Colonic mucosa (tissue), 4 donors: ENCODE results near the gene USH1G. TPM values are rescaled to one million over a fixed set of nuclear protein-coding genes. Genes with fewer than 3 reads are reported as not detected.

Source experiments
- DNase-seq: peaks from one replicate; pipeline ENCODE4 v3.0.0-alpha.2; 2020
- H3K27ac ChIP-seq: fragments of 200-600 bp; one replicate; pipeline ENCODE4 v1.8.0; 2021
- H3K27me3 ChIP-seq: fragments of 200-600 bp; one replicate; pipeline ENCODE4 v1.8.0; 2021
- H3K36me3 ChIP-seq: fragments of 200-600 bp; one replicate; pipeline ENCODE4 v1.8.0; 2021
- H3K4me1 ChIP-seq: fragments of 200-600 bp; one replicate; pipeline ENCODE4 v1.8.0; 2021; ENCODE audit warnings: mild to moderate bottlenecking
- H3K4me3 ChIP-seq: fragments of 200-600 bp; one replicate; pipeline ENCODE4 v1.8.0; 2021
- H3K9ac ChIP-seq, 2 donors: one replicate each; pipeline ENCODE4 v1.7.0; 2013; ENCODE audit warnings: control low read depth in 2 of 2, low read depth in 2 of 2, low read length in 2 of 2
- H3K9me3 ChIP-seq: fragments of 200-600 bp; one replicate; pipeline ENCODE4 v1.8.0; 2021
- intact Hi-C: fragments of 100-400 bp; cut with DNase I; formaldehyde crosslinking; loops from one replicate; pipeline ENCODE4 v1.14.1; 2022
- total RNA-seq, 2 donors: library from RNA; stranded (reverse); fragmentation: NEBNext Ultra II Directional in 1 of 2; extraction: Animal tissue kit (Norgen Biotek cat#: 25700) in 1 of 2; gene quantifications; one replicate each; pipeline ENCODE4 v1.2.1, GENCODE V29; 2021
- TF ChIP-seq, protein P1 (sequence below): fragments of 200-600 bp; IDR thresholded peaks from one replicate; pipeline ENCODE4 v1.8.0; 2022; ENCODE audit warnings: antibody characterized with exemption, mild to moderate bottlenecking
- donor health status: healthy.
- donor health status: DM: no; HTN: no; CAD: no.
- donor health status: DM: no; HTN: no; CAD: no.

USH1G gene
- total RNA-seq, 2 donors from 2014 or later: 0.05 TPM; not detected in 1

DNA sequence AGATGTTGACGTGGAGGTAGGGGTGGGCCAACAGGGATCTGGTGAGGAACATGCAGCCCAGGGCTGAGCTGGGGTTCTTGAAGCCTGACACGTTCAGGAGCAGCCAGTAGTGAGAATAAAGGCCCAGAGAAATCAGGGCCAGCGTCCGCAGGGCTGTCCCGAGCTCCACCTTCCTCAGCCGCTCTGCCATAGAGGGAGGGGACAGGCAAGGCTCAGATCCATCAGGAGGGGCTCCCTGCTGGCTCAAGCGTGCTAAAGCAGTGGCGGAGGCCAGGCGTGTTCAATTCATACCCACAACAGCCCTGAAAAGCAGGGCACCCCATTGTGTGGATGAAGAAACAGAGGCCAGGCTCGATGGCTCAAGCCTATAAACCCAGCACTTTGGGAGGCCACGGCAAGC is 42.0 kb downstream of the USH1G start:
- no peak overlapping the region for H3K27ac ChIP-seq
- H3K36me3 ChIP-seq: no peaks in the 10 kb centered on the region
- TF ChIP-seq, protein P1, sequence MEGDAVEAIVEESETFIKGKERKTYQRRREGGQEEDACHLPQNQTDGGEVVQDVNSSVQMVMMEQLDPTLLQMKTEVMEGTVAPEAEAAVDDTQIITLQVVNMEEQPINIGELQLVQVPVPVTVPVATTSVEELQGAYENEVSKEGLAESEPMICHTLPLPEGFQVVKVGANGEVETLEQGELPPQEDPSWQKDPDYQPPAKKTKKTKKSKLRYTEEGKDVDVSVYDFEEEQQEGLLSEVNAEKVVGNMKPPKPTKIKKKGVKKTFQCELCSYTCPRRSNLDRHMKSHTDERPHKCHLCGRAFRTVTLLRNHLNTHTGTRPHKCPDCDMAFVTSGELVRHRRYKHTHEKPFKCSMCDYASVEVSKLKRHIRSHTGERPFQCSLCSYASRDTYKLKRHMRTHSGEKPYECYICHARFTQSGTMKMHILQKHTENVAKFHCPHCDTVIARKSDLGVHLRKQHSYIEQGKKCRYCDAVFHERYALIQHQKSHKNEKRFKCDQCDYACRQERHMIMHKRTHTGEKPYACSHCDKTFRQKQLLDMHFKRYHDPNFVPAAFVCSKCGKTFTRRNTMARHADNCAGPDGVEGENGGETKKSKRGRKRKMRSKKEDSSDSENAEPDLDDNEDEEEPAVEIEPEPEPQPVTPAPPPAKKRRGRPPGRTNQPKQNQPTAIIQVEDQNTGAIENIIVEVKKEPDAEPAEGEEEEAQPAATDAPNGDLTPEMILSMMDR: no peak
- no peaks in the 10 kb centered on the region for H3K9me3 ChIP-seq
- no peak overlapping the region for H3K4me3 ChIP-seq
- intact Hi-C loops: no loop called here
- H3K27me3 ChIP-seq: no peaks in the 10 kb centered on the region
- DNase-seq: no peak
- H3K4me1 ChIP-seq: no peaks in the 10 kb centered on the region
- no peak overlapping the region for H3K9ac ChIP-seq

GRCh38 chr17:74879308-74879707 is 43.7 kb downstream of the USH1G start:
- Histone ChIP-seq H3K9ac (no peak overlapping the region), H3K9me3 (no peaks in the 10 kb centered on the region), H3K36me3 (no peaks in the 10 kb centered on the region), H3K4me3 (no peak overlapping the region), H3K4me1 (no peaks in the 10 kb centered on the region), H3K27me3 (no peaks in the 10 kb centered on the region), H3K27ac (no peak overlapping the region)
- TF ChIP-seq, protein P1: no peak
- DNase-seq: no peak
- intact Hi-C loops: no loop called here

DNA sequence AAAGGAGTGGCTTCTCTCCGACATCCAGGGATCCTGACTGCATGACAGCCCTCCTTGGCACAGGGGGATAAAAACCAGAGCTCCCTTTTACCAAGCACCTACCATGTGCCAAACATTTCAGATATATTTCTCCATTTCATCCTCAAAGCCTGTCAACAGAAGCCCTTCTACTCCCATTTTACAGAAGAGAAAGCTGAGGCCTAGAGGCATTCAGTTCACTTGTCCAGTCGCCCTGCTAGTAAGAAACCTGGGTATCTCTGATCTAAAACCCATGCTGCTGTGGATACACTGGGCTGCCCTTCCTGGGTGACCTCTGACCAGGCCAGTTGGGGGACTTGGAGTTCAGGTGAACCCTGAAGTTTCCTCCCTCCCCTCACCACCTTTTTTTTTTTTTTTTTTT is 44.4 kb downstream of the USH1G start:
- no peaks in the 10 kb centered on the region for H3K9me3 ChIP-seq
- TF ChIP-seq, protein P1: no peak
- intact Hi-C loops: no loop called here

DNA sequence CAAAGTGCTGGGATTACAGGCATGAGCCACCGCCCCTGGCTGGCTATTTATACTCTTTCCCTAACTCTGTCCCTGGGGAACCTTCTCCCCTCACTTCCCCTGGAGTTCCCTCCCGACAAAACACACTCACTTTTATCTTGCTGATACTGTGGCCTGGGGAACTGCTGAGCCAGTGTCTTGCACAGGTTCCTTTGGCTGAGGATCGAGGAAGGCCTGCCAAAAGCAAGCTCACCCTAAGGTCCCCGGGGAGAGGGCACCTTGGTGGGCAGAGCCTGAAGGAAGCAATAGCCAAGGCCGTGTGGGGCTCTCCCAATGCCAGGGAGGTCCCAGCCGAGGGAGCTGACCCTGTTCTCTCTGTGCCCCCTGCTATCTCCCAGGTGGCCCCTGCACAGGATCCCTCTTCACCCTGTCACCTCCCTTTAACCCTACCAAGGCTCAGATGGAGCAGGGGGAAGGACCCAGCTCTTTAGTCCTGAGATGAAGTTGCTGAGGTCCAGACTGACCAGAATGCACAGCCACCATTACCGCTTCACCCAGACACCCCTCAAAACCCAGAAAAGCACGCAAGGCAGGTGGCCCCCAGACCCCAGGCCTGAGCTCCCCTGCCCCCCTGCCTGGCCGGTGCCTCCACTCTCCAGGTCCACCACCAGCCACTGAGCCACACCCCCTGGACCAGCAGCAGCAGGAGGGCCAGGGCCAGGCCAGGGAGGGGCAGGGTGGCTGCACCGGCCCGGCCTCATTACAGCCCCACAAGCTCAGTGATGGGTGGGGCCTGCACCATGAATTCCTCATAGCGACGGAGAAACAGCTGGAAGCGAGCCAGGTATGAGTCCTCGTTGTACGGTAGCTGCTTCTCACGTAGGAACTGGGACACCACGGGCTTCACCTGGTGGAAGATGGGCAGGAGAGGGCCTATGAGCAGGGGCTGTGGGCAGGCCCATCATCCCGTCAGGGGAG is 45.2 kb downstream of the USH1G start:
- H3K9me3 ChIP-seq: no peaks in the 10 kb centered on the region
- H3K9ac ChIP-seq: no peak overlapping the region
- no peak overlapping the region for H3K4me3 ChIP-seq
- no peaks in the 10 kb centered on the region for H3K36me3 ChIP-seq
- intact Hi-C loops: no loop called here
- TF ChIP-seq, protein P1: no peak
- DNase-seq: peak; percentile 85
- H3K27ac ChIP-seq: no peak overlapping the region
- H3K27me3 ChIP-seq: no peaks in the 10 kb centered on the region
- H3K4me1 ChIP-seq: no peaks in the 10 kb centered on the region

More for the DNA sequence above, 44.4 kb downstream of the USH1G start:
- no peak overlapping the region for H3K27ac ChIP-seq
- H3K9ac ChIP-seq: no peak overlapping the region
- H3K4me1 ChIP-seq: no peaks in the 10 kb centered on the region
- H3K27me3 ChIP-seq: no peaks in the 10 kb centered on the region
- no peaks in the 10 kb centered on the region for H3K36me3 ChIP-seq
- DNase-seq: no peak
- no peak overlapping the region for H3K4me3 ChIP-seq

DNA sequence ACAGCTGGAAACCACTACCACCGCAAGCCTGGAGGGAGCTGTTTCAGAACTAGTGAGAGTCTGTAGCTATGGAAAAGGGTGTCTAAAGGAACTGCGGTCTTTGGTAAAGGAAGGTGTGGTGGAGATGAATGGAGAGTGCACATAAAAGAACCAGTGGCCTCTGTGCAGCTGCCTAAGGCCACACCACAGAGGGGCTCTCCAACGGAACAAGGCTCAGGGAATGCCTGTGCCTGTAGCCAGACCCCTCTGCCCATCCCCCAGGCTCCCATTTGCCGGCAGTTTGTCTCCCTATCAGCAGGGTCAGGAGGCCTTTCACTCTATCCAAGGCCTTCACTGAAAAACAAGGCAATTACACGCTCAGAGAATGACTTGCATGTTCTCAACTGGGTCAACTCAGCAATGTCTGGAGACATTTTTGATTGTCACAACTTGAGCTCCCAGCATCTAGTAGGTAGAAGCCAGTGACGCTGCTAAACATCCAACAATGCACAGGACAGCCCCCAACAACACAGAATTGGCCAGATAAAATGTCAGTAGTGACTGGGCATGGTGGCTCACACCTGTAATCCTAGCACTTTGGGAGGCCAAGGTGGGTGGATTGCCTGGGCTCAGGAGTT is 47.0 kb downstream of the USH1G start:
- intact Hi-C loops: no loop called here
- Histone ChIP-seq H3K36me3 (no peaks in the 10 kb centered on the region), H3K27me3 (no peaks in the 10 kb centered on the region), H3K9ac (no peak overlapping the region), H3K9me3 (no peaks in the 10 kb centered on the region), H3K27ac (no peak overlapping the region), H3K4me3 (no peak overlapping the region), H3K4me1 (peaks cover 5% of the 10 kb centered on the region)
- no peak for DNase-seq
- TF ChIP-seq, protein P1: no peak
